NCI-H146 (cell line): Measurements from ENCODE around the gene RNF212.

Experiments used
- DNase-seq: peaks from one replicate; lab custom pipeline; 2025; lab: John Stamatoyannopoulos, UW

Gene RNF212

GRCh38 chr4:1115528-1116293 is 2.3 kb upstream of the RNF212 start:
- DNase-seq: no peak

DNA sequence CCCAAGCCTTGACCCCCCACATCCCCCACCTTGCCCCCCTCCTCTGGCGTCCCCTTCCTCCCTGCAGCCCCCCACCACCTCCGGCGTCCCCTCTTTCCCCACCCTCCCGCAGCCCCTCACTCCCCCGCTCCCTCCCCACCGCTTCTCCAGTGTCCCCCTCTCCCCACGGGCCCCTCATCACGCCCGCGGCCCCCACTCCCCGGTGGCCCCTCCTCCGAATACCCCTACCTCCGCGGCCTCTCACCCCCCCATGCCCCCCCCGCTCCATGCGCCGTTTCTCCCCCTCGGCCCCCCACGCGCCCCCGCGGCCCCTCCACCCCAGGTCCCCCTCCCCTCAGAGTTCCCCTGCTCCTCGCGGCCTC is 562 bp downstream of the RNF212 start:
- DNase-seq: no peak

DNA sequence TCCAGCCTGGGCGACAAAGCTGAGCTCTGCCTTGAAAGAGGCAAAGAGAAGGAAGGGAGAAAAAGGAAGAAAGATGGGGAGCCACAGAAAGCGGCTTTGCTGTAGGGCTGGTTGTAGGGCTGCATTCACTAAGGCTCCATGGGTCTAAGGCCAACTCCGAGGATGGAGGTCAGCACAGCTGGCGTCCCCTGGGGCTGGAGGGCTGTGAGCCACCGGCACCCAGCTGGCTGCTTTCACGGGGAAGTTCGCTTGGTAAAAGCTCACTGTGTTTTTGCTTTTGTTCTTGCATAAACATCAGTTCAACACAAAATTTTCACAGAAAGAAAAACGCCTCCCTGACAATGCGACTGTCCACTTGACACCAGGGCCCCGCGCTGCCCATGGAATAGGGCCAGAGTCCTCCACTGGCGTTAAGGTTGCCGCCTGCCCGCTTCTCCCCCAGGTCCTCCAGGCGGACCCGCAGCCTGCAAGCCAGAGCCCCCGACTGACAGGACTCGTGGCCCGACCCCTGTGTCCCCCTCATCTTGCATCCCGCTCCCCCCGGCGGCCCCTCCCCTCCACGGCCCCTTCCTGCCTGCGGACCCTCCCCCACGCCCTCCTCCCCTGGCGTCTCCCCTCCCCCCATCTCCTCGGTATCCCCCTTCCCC is 1.1 kb downstream of the RNF212 start:
- DNase-seq: no peak

- DNase-seq: no peak
These were observed 2.0 kb downstream of the RNF212 start for GRCh38 chr4:1111259-1111809.

DNA sequence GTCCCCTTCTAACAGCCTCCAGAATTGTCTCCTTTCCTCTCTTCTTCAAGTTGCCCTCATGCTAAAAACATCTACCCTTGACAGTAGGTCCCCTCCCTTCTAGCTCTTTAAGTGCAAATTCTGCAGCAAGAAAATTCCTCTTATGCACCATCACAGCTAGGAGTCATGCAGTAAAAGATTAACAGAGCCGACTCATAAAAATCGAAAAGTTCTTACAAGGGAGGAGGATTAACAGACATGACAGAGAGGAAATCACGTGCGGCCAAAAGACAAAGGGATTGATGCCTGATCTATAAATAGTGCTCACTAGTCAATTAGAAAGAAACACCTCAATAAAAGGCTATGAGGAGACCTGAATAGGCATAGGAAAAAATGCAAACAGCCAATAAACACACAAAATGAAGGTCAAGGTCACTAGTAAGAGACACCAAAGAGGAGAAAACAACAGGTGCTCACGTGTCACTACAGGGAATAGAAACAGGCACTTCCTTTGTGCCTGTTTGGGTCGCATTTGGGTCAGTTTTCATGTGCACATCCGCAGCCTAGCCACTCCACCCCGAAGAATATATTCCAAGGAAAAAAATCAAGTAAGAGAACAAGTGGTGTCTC is 3.4 kb downstream of the RNF212 start:
- DNase-seq: no peak

DNA sequence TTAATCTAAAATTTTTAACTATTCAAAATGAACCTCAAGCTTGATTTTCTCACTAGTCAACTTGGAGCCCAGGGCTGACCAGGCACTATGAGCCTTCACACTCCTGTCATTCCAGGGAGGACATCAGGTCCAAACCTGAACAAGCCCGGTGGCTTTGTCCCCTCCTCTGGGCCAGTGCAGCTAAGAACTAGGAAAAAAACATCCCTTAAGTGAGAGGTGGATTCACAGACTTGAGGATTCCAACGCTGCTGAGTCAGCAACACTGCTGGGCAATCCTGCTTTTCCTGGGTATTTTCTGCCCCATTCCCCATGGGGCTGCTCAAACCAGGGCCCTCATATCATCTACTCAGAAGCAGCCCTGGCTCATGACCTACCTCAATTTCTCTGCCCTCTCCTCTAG is 4.0 kb downstream of the RNF212 start:
- no peak for DNase-seq

DNA sequence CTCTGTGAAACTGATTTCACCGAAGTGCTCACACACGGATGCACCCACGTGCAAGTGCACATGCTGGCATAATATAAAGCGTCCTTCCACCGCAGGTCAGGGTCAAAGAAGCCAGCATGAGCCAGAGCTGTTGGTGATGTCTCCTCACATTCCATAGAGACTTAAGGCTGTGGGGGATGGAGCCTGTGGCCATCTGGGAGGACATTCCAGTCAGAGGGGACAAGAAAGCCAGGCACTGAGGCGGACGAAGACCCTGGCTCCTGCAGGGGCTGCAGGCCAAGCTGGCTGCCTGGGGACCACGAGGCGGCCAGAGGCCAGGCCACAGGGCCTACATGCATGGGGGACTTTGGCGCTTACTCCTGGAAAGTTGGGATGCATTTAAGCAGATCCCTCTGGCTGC is 7.7 kb downstream of the RNF212 start:
- no peak for DNase-seq

- no peak for DNase-seq
These were observed 8.3 kb downstream of the RNF212 start for GRCh38 chr4:1105067-1105466.

GRCh38 chr4:1104647-1105046 is 8.7 kb downstream of the RNF212 start:
- no peak for DNase-seq

DNA sequence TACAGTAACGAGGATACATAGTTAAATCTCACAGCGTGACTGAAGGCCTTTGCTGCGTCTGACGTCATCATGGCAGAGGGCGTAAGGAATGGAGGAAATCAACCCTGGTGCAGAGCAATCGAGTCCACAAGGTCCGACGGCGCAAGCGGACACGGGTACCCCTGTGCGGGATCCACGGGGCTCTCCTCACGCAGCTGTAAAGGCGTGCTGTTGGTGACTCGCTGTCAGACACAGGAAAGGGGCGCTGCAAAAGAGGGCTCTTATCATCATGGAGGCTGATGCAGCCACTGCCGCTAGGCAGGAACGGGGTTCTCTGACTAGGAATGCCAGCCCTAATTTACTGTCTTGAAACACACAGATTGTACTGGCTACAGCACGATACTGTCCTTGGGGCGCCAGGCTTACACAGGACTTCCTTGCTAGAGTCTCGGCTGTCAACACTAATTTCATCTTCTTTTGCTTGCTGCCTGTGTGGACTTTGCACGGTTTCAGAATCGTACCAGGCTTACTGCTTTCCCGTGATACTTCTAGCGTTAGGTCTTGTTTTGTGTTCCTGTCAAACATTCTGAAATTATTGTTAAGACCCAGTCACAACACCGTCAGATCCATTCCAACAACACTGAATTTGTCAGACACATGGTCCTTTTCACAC is 13.6 kb downstream of the RNF212 start:
- DNase-seq: no peak

GRCh38 chr4:1099270-1099669 is 14.1 kb downstream of the RNF212 start:
- DNase-seq: no peak

DNA sequence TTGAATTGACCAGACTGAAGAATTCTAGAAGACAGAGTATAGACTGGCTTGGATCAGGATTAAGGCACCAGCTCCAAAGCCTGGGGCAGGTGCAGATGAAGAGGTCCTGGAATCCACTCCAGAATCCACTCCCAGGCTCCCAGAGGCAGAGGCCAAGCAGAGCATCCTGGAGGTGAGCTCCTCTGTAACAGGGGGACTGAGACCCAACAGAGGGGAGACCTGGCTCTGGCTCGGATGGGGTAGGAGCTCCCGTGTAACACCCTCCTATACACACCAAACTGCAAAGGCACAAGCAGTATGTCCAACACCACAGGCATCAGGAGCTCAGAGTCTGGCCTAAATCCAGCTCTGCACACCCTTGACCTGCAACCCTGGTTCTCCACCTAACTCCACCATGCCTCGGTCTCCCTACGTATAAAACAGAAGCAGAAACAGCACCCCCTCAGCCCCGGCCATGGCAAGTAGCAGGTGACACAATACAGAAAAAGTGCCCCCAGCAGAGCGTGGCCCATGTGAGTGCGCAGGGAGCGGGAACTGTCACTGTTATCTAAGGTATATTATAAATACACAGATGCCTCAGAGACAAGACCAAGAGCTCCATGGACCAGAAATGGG is 14.9 kb downstream of the RNF212 start:
- no peak for DNase-seq

- no peak for DNase-seq
These were observed 15.8 kb downstream of the RNF212 start for GRCh38 chr4:1097553-1097952.

DNA sequence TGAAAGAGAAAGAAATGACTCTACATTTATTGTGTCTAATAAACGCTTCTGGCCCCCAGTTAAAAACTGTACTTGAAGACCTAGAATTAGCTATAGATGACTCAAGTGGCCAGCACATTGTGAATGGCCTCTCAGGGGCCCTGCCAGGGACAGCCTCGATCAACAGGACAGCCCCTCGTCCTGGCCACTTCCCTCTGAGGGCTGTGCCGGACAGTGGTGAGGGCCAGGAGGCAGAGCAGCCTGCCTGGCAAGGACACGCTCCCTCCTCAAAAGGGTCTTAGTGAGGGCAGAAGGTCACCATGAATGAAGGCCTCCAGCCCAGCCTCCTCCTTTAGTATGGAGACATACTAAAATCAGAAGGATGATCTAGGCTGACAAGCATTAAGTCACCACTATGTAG is 16.5 kb downstream of the RNF212 start:
- DNase-seq: no peak

DNA sequence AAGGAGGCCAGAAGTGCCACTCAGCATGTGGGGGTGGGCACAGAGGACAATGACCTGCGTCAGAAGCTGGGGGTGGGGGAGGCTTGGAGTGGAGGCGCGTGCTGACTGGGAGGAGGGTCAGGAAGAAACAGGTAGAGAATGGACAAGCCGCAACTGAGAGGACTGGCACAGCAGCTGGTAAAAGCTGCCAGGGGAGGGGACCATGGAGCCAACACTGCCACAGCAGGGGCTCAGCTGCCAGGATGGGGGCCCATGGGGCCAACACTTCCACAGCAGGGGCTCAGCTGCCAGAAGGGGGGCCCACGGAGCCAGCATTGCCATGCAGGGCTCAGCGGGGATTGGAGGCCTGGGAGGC is 19.1 kb downstream of the RNF212 start:
- no peak for DNase-seq

DNA sequence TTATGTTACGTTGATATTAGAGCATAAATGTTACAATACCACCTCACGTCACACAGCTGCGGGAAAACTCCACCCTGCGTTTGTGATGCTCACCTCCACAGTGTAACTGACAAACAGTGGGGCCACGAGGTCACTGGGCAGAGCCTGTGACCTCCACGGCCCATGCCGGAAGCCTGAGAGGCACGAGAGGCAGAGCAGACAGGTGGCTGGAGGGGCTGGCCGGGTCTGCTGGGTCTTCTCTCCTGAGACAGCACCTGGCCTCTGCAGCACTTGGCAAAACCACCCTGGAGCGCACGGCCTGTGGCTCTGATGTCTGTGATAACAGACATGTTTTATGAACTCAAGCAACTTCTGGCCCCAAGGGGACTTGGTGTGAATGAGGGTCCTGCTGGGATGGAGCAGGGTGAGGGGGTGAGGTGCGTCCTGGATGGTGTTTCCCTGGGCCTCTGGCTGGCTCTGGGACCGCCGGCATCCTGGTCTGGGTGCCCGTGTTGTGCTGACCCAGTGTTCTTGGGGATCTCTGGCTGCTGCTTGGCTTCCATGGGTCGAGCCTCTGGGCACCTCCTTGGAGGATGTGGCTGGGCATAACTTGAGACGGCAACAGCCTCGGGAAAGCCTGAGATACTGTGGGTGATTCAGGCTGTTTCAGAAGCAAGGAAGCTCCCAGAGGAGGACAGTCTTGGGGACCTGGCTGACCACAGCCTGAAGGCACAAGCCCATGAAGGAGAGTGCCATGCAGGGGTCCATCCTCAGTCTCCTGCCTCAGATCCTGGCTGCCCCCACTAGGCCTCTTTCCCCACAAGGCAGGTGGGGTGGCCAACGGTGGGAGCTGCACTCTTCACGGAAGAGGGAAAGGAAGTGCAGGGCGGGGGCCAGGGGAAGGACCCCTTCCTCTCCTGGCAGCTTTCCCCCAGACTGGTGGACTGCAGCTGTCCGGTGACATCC is 19.7 kb downstream of the RNF212 start:
- DNase-seq: no peak

DNA sequence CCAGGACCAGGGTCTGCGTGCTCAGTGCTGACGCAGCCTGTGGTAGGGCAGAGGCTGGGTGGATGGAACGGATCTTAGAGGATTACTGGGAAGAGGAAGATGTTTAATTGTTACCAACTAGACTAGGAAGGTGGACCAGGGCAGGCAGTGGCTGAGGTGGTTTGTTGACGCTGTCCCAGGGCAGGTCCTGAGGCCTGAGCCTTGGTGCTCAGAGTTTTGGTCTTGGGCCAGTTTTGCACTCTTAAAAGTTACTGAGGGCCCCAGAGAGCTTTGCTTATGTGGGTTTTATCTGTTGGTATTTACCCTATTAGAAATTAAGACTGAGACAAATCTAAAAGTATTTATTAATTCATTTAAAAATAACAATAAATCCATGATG is 20.4 kb downstream of the RNF212 start:
- DNase-seq: no peak

DNA sequence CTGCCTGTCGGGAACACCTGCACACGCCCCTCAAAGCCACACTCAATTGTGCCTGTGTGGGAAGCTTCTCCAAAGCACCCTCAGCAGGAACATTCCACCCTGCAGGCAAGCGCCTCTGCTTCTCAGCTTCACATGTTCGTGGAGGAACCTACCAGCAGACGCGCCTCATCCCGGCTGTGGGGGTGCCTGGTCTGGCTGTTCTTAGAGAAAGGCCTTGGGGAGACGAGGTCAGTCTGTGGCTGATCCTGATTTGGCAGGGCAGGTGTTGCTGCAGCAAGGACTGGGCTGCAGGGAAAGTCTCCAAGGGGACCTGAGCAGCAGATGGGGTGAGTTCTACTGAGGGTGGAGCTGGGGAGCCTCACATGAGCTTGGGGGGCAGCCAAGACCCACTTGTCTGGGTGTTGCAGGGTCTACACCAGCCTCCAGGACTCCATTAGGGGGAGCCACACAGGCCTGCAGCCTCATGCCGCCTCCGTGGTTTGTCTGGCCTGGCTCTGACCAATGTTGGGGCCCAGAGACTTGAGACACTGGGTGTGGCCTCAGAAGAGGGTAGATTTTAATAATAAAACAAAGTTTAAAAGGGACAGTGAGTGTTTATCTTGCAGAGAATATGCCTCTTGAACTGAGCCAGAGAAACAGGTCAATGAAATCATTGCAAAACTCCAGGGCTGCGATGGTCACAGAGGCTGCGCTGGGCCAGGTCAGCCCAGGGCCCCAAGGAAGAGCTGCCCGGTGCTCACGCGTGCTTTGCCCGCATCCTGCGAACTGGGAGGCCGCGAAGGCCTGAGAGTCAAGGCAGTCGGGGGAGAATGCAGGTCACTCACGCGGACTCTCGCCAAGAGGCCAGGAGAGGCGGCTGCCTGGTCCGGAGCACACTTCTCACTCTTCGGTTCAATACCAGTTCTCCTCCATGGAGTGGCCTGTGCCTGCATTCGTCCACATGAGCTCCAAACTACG is 21.1 kb downstream of the RNF212 start:
- DNase-seq: no peak

DNA sequence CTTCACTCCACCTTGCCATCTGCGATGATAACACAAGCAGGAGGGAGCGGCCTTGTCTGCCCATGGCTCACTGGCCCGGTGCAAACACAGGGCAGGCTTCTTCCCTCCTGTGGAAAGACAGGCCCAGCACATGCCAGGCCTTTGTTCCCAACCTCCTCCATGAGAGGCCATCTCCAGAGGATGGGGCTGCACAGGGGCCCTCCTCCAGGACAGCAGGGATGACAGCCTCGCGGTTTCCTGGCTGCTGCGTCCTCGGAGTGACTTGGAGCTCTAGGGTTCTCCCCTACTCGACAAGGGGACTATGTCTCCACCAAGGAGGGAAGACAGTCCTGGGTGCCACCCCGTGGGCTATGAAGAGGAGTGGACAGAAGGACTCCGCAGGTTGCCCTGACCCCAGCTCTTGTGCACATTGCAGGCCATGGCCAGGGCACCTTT is 21.8 kb downstream of the RNF212 start:
- no peak for DNase-seq
